Left colon (tissue), 2 donors: ENCODE results near the gene UMODL1. TPM values are rescaled to one million over a fixed set of nuclear protein-coding genes. Genes with fewer than 3 reads are reported as not detected.

Experiments
- ATAC-seq: fragments of 200-7000 bp; cut with Tn5 transposase; one replicate; pipeline ENCODE4 v1.9.1; 2020; ENCODE audit warnings: mild to moderate bottlenecking, moderate library complexity
- DNase-seq, 2 donors: peaks; one replicate each; pipeline ENCODE4 v3.0.0-alpha.2; 2020
- intact Hi-C, 2 donors: fragments of 100-400 bp; cut with DNase I in 1 of 2; cut with micrococcal nuclease in 1 of 2; formaldehyde crosslinking; loops; one replicate each; pipeline versions ENCODE4 v1.11.2 to v1.14.0; 2022; cut with DNase I, micrococcal nuclease
- total RNA-seq, 2 donors: library from RNA; stranded (reverse); fragmentation: NEBNext Ultra II Directional; extraction: Animal tissue kit (Norgen Biotek cat#: 25700); gene quantifications; one replicate each; pipeline ENCODE4 v1.2.1, GENCODE V29; 2021
- donor health status: DM: no; HTN: no; CAD: no.
- donor health status: DM: yes; HTN: yes; CAD: no.

The UMODL1 gene
- total RNA-seq, 2 donors from 2014 or later: 0.28 to 0.43 TPM

- intact Hi-C loops: no loop called here
- DNase-seq: no peak
These were observed 112.5 kb downstream of the UMODL1 start for GRCh38 chr21:42183374-42184266.

DNA sequence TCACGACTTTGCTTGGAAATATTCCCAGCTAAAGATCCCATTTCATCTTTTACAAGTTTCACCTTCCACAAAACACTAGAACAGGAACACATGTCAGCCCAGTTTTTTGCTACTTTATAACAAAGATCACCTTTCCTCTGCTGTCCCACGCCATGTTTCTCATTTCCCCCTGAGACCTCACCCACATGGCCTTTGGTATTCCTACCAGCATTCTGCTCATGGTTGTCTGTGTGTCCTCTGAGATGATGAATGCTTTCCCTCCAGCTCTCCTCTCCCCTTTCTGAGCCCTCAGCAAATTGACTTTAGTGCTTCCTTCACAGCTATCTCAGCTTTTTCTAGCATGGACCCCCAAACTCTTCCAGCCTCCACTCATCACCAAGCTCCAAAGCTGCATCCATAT lies 115.5 kb downstream of the UMODL1 start:
- no peak for DNase-seq
- ATAC-seq: no peak
- intact Hi-C loops: no loop called here

More at GRCh38 chr21:42183374-42184266, 112.5 kb downstream of the UMODL1 start:
- ATAC-seq: peak; percentile 9

- peak; percentile 59 for ATAC-seq
- peak in 1 of 2 donors; percentile 53 for DNase-seq
- intact Hi-C loops: no loop called here
These were observed 117.0 kb downstream of the UMODL1 start for GRCh38 chr21:42187976-42188653.

- intact Hi-C loops: no loop called here
- ATAC-seq (no peak), DNase-seq (no peak)
These were observed 117.5 kb downstream of the UMODL1 start for GRCh38 chr21:42188663-42189062.

DNA sequence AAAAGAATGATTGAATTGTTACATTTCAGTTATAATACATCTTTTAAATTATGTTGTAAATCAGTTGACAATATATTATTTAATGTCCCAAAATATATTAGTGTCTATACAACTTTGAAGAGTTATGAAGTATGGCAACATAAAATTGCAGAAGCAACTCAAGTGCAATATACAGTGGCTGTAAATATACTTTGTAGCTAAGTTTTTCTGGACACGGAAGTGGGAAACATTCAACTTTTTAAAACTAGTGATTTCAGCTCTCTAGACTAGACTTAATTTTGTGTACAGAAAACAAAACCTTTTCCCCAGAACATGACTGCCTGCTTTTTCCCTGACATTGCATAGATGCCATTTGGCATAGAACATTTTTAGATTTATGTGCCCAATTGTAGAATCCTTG lies 118.3 kb downstream of the UMODL1 start:
- ATAC-seq: no peak

GRCh38 chr21:42189860-42190485 lies 118.9 kb downstream of the UMODL1 start:
- intact Hi-C loops: no loop called here
- DNase-seq (no peak), ATAC-seq (no peak)

More for the DNA sequence above, 118.3 kb downstream of the UMODL1 start:
- no peak for DNase-seq
- intact Hi-C loops: no loop called here

GRCh38 chr21:42190486-42190863 lies 119.4 kb downstream of the UMODL1 start:
- intact Hi-C loops: no loop called here
- ATAC-seq (no peak), DNase-seq (no peak)

DNA sequence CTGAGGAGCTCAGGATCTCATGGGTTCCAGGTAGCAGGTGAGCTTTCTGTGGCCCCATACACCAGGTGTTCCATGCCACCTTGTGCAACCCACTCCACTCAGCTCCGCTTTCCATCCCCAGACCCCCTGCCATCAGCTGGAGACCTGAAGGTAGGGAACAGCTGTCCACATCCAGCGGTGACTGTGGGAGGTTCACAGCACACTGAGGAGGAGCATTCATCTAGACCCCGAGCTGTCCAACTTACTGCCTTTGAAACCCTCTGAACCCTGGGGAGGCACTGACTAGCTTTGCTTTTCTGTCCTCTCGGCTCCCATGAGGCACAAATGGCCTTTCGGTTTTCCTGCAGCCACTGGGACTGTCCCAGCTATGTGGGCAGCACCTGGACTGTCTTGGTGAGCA lies 119.9 kb downstream of the UMODL1 start:
- intact Hi-C loops: no loop called here
- ATAC-seq: no peak

GRCh38 chr21:42191696-42192595 lies 120.8 kb downstream of the UMODL1 start:
- peak; percentile 38 for ATAC-seq
- intact Hi-C loops: no loop called here
- no peak for DNase-seq

More for the DNA sequence above, 119.9 kb downstream of the UMODL1 start:
- no peak for DNase-seq

Other genes starting within 250 kb of the UMODL1 start
- gene PRDM15, start 192.0 kb upstream of the UMODL1 start, total RNA-seq: 1 to 10 TPM; 5.1 to 7.8 TPM
- gene C2CD2, start 117.3 kb upstream of the UMODL1 start, total RNA-seq: 10 to 100 TPM; 13.5 to 17.7 TPM
- gene ZBTB21, start 61.0 kb upstream of the UMODL1 start, total RNA-seq: 10 to 100 TPM; 15.1 to 15.2 TPM
- 10 to 100 TPM; 17.0 to 86.9 TPM for gene ABCG1, start 147.8 kb downstream of the UMODL1 start, total RNA-seq
- gene TFF3, start 244.1 kb downstream of the UMODL1 start, total RNA-seq: 1,000 to 10,000 TPM; 3,156 to 4,796 TPM